ENCODE data around the gene EEFSEC.

EEFSEC gene

DNA sequence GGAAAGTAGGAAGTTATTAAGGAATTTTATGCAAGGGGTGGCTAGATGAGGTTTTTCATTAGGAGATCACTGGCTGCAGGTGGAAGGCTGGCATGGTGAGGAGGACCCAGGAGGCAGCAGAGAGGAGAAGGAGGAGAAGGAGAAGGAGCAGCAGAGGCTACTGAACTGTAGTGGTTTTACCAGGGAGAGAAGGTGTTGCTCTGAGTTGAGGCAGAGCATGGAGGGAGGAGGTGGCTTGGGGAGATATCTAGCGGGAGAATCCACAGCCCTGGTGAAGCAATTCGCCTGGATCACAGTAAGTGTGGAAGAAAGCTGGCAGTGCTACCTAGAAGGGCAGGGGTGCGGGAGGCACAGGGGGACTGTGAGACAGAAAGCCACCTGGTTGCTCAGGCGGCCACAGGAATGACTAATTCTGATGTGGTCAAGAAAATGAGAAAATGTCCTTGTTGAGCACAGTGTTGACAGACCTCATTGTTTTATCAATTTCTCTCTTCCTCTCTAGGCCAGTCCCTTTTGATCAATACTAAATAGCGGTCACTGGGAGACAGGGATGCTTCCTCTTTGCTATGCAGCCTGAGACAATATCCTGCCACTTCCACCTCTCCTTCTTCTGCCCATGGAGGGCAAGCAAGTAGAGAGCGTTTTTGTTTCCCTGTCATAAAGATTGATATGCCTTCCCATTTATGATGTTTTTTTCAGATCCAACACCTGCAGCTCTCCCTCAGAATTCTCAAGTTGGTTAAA, 94.6 kb downstream of the EEFSEC start:
- DNase-seq, result no peak

DNA sequence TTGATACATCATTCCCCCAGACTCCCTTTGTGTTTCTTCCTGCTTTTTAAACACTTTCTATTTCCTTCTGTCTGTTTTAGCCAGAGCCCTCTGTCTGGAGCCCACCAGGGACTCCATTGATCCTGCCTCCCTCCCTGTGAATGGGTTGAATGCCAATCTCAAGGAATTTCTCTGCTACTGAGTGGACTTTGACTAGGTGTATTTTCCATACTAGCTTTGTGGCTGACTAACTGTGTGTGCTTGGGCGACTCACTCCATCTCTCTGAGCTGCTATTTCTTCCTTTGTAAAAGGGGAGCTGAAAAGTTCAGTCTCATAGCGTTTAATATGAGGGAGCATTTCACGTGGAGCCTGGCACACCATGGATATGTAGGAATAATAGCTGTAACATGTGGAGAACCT, 98.8 kb downstream of the EEFSEC start:
- DNase-seq, result no peak

DNA sequence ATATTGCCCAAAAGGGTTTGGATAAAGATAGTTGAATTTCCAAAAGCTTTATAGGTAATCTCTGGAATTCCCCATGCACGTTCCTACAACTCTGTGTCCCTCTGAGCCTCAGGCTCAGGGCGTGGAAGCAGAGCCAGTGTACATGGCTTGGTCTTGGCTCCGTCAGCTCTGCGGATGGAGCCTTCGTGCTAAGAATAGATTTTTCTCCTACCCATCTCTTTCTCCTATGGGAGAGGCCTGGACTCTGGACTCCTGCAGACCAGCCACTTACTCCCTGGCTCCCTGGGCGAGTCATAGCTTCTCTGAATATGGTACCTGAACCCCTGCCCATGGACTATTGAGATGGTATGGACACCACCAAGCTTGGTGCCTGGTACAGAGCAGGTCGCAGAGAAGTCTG, 99.9 kb downstream of the EEFSEC start:
- no peak for DNase-seq

DNA sequence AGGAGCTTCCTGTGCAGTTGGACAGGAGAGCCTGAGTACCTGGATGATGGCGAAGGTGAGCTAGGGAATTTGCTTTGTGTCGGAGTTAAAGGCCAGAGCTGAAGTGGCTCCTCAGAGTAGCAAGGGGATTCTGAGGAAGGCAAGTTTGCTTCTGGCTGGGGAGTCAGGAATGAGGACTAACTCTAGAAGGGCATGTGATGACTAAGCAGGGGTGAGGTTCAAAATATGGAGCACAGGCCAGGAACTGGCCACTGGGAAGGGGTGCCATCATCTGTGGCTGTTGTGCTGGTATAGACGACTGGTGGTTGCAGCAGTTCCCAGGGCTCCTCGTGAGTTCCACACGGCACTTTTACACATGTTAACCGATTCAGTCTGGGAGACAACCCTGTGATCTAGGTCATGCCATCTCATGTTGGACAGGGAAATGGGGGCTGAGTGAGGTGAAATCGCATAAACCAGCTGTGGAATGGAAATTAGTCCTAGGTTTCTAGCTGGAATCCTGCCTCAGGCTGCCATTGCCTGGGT, 100.8 kb downstream of the EEFSEC start:
- no peak for DNase-seq

GRCh38 chr3:128254967-128255366, 101.7 kb downstream of the EEFSEC start:
- no peak for DNase-seq

GRCh38 chr3:128256131-128256530, 102.8 kb downstream of the EEFSEC start:
- DNase-seq, result no peak

DNA sequence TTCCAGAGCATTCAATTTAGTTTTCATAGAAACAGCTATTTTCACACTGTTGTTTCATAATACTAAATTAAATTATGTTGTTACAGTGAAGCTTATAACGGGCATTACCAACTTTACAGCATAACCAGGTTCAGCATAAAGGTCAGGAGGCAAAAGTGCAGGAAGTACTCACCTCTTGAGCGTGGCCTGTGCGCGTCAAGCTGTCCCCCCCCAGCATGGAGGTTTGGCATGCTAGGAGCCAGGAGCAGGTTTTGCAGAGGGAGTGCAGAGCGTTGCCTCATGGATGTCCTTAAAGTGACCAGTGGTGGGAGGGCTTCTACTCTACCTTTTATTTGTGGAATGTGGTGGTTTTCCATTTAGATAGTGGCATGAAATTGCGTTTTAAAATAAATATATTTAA, 104.4 kb downstream of the EEFSEC start:
- DNase-seq, result no peak

GRCh38 chr3:128260275-128260674, 107.0 kb downstream of the EEFSEC start:
- DNase-seq, result no peak

DNA sequence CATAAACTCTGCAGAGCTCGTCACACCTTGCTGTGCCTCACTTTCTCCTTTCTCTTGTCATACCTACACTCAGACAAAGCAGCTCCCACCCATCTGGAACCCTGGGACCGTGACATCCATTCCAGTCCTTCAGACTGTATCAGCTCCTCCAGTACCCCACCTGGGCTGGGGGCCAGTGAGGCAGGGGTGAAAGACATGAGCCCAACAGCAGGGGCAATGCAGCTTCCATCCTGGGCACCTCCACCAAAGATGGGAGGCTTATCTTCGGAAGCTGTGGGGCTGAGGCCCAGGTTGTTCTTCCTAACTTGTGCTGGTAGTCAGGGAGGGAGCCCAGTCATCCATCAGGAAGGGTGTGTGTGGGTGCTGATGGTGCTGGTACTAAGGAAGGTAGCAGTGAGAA, 109.2 kb downstream of the EEFSEC start:
- no peak for DNase-seq

- no peak for DNase-seq
These were observed 109.8 kb downstream of the EEFSEC start for GRCh38 chr3:128263118-128263517.

DNA sequence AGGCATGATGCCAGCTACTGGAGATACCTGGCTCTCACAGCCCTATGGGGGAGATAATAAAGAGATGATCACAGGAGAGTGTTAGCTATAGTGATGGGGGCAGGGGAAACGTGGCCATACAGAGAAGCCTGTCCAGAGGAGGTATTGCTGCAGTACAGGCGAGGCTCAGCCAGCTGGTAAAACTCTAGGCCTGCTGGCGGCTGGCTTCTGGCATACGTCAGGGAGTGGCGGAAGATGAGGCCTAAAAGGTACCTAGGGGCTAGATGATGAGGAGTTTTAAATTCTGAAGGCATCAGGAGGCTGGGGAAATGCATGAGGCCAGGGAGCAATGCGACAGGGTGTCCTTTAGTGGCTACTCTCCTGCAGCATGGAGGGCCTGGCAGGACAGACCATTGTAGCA, 110.7 kb downstream of the EEFSEC start:
- DNase-seq, result no peak

- DNase-seq, result no peak
These were observed 113.2 kb downstream of the EEFSEC start for GRCh38 chr3:128266453-128266852.

DNA sequence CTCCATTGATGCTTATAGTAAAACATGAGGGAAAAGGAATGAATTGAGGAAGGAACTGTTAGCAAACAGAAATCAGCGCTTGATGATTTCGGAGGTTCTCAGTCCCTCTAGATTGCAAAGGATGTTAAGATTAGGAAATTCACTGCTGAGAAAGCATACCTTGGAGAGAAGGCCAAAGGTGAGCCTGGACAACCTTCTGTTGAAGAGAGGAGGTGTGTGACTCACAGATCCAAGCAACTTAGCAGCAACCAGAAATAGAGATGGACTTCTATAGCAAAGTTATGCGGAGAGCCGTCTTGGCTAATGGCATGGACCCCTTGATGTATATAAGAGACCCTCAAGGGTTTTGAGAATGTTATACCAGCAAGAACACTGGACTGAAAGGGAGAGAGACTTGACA, 114.3 kb downstream of the EEFSEC start:
- DNase-seq, result no peak

- DNase-seq, result no peak
These were observed 115.9 kb downstream of the EEFSEC start for GRCh38 chr3:128269006-128269775.

DNA sequence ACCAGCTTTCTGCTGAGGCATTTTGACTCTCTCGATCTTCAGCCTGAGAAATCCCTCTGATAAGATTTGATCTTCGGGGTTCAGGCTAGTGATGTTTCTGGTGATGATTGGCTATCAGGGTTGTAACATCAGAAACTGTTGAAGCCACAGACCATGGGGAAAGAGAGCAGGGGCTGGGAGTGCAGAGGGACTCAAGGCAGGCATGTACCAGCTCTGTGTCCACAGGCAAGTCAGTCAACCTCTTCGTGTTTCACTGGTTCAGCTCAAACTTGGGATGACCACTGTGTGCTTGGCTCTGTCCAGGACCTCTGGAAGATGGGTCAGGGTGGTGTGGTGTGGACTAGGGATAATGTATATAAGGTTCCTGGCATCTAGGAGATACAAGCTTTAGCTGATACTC, 116.5 kb downstream of the EEFSEC start:
- DNase-seq, result no peak

GRCh38 chr3:128270559-128271492, 117.5 kb downstream of the EEFSEC start:
- DNase-seq, result no peak

DNA sequence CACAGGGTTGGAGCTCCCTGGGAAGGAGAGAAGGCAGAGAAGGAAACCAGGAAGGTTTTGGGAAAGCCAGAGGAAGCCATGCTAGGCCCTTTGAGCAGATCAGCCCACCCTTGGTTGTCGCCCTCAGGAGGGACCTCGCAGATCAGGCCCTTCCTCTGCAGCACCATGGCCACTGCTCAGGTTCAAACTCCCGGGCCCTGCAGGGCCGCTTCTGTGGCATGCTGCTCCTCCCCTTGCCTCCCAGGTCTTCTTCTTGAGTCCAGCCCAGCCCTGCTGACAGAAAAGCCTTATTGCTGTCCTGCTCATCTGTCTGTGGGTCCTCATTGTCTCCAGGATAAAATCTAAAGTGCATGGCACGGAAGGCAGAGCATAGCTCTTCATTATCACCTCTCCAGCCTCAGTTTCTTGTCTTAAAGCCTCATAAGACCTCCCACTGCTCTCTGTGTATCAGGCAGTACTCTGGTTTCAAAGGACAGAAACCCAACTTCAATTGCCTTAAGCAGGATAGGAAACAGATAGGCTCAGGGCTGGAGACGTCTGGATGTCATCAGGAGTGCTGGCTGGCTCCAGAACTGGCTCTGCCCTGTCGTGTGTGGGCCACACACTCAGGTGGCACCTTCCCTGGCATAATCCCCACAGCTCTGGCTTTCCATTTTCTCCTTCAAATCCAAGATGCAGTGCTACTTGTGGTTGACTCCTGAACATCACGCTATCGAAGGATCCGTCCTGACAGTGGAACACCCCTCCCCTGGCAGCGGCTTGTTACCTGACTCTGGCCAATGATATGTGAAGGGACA, 118.5 kb downstream of the EEFSEC start:
- no peak for DNase-seq

- DNase-seq, result no peak
These were observed 120.0 kb downstream of the EEFSEC start for GRCh38 chr3:128273109-128273840.

GRCh38 chr3:128273841-128274573, 120.7 kb downstream of the EEFSEC start:
- no peak for DNase-seq

GRCh38 chr3:128274837-128275236, 121.6 kb downstream of the EEFSEC start:
- no peak for DNase-seq

Measured in CD4-positive, alpha-beta T cell treated with Interleukin-1 beta for 1 hour (primary cell).